Pons (tissue), 1 donor: ENCODE results near the gene ATP8B1.

Experiments used
- DNase-seq: peaks from one replicate; pipeline ENCODE4 v3.0.0-alpha.2; 2016; ENCODE audit warnings: low spot score

ATP8B1 gene

GRCh38 chr18:57819119-57819518 is 16.0 kb upstream of the ATP8B1 start:
- DNase-seq, result no peak

DNA sequence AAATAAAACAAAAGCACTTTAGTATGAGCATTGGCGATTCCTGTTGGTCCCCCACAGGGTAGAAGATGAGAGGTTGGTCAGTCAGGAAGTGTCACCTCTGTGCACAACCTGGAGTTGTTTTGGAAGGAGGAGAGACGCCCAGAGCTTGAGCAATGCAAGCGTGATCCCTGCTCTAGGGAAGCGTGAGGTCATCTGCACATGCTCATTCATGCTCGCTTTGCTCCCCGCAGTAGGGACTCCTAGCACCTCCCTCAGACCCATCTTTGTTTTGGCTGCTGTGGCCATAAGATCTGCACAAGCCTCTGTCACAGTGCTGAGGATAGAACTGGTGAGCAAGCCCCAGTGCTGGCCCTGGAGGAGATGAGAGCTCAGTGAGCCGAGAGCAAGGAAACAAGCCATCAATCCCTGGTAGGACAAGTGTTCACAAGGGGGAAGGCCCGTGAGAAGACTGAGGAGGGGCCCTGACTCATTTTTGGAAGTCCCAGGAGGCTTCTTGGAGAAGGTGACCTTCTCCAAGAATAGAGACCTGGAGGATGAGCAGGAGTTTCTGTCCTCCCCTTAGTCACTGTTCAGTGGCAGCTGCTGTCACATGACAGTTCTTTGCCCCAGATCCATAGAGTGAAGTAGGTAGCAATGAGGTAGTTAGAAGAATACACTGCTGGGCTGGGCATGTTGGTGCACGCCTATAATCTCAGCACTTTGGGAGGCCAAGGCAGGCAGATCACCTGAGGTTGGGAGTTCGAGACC is 13.3 kb upstream of the ATP8B1 start:
- DNase-seq, result no peak

DNA sequence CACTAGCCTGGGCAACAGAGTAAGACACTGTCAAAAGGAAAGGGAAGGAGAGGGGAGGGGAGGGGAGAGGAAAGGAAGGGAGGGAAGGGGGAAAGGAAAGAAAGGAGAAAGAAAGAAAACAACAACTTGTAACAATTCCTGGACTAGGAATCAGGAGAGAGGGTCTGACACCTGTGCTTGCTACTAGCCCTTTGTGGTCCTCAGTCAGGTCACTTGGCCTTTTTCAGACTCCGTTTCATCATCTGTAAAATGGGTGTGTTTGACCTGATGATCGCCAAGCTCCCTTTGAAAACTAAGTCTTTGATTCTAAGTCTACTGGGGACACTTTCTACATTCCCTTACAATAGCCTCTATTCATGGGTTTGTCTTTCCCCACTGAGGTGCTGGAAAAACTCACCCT is 11.4 kb upstream of the ATP8B1 start:
- DNase-seq, result no peak

DNA sequence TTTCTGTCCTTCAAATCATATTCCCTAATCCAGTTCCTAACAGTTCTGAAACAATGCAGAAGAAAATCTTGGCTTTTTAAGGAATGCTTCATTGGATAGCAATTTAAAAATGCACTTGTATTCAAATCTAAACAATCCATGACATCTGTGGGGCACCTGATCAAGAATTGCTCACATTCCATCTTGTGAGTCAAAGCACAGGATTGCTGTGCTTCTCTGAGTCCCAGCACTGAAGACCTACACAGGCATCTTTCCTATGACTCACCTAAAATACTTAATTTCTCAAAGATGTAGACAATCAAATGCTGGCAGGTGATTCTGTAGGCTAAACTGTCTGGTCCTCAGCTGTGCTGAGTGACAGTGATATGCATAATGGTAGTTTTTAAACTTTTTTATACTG is 10.1 kb upstream of the ATP8B1 start:
- no peak for DNase-seq

GRCh38 chr18:57812126-57812477 is 9.0 kb upstream of the ATP8B1 start:
- no peak for DNase-seq

DNA sequence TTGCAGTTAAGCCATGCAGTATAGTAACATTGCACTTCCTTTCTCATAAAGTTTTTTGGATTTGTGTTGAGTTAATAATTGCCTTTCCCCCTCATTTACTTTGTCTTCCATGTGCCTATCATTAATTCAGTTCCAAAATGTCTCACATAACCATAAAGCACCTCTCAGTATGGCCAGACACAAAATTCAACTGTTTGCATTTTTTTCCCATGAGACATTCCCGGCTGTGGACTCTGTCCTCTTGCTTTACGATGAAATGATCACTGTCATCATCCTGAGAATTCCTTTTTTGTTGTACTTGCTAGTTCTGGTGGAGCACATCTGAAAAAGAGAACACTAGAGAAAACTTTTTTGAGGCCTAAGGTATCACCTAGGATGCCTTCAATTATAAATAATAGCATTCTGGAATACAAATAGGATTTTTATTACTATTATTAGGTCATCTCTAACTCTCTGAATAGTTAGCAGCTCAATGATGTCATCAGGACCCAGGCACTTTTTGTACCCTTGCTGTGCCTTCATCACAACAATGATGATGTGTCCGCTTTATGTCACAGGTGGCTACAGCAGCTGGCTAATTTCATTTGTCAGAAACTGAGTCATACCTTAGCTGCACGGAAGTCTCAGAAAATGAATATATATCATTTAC is 8.5 kb upstream of the ATP8B1 start:
- DNase-seq, result no peak

GRCh38 chr18:57809190-57809589 is 6.1 kb upstream of the ATP8B1 start:
- no peak for DNase-seq

DNA sequence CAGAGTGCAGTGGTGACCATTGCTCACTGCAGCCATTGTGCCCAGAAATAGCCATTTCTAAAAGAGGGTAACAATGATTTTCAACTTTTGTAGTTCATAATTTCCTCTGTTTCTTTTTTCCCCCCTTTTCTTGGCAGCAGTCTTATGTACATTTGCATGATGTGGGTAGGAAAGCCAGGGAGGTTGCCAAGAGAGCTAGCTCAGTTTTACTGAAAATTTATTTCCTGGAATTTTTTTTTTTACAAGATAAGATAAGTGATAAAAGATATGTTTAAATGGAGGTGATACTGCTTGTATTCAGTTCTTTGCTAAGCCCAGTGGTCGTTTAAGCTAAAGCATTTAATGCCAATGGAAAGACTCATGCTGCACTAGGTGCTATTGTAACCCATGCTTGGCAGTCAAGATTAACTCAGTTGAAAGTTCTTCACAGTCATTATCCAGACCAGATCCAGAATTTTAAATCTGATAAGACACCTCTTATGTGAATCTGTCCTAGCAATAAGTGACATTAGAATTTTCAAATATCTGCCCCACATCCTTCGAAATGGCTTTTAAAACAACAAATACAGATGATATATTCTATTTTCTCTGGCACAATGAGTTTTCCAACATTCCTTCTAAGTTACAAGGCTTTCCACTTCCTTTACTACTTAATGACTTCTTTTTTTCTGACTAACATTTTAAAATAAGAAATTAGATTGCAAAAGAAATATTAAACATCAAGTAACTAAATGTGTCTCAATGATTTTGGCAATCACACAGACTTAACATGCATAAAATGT is 4.4 kb upstream of the ATP8B1 start:
- DNase-seq, result no peak

DNA sequence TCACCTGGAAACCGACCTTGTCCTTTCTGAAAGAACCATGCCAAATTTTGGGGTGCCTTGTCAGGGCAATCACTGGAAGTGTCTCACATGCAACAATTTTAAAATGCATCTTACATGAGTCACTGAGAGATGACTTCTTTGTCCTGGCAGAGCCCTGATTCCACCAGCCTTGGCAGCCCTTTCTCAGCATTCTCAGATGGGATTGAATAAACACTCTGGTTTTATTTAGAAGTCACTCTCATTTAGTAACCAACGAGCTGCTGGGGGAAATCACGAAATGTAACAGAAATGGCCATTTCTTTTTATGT is 3.8 kb upstream of the ATP8B1 start:
- no peak for DNase-seq

DNA sequence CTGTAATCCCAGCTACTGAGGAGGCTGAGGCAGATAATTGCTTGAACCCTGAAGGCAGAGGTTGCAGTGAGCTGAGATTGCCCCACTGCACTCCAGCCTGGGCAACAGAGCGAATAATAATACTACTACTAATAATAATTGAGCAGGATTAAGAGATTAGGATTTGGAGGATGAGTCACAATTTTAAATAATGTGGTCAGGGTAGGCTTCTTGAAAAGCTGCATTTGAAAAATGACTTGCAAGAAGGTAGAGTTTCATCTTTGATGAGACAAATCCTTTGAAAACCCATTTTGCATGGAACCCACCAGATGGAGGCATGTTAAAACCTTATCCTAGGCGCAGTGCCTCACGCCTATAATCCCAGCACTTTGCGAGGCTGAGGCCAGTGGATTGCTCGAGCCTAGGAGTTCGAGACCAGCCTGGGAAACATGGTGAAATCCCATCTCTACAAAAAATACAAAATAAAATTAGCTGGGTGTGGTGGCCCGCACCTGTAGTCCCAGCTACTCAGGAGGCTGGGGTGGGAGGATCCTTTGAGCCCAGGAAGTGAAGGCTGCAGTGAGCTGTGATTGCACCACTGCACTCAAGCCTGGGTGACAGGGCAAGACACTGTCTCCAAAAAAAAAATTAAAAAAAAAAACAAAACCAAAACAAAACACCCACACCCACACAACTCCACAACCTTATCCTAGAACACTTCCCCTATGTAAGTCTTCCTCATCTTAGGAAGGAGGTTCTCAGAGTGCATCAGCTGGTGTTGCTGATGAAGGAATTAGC is 3.3 kb upstream of the ATP8B1 start:
- no peak for DNase-seq

- DNase-seq, result no peak
Observed at GRCh38 chr18:57805117-57805516, 2.0 kb upstream of the ATP8B1 start.

- no peak for DNase-seq
Observed at GRCh38 chr18:57804557-57804956, 1.4 kb upstream of the ATP8B1 start.

DNA sequence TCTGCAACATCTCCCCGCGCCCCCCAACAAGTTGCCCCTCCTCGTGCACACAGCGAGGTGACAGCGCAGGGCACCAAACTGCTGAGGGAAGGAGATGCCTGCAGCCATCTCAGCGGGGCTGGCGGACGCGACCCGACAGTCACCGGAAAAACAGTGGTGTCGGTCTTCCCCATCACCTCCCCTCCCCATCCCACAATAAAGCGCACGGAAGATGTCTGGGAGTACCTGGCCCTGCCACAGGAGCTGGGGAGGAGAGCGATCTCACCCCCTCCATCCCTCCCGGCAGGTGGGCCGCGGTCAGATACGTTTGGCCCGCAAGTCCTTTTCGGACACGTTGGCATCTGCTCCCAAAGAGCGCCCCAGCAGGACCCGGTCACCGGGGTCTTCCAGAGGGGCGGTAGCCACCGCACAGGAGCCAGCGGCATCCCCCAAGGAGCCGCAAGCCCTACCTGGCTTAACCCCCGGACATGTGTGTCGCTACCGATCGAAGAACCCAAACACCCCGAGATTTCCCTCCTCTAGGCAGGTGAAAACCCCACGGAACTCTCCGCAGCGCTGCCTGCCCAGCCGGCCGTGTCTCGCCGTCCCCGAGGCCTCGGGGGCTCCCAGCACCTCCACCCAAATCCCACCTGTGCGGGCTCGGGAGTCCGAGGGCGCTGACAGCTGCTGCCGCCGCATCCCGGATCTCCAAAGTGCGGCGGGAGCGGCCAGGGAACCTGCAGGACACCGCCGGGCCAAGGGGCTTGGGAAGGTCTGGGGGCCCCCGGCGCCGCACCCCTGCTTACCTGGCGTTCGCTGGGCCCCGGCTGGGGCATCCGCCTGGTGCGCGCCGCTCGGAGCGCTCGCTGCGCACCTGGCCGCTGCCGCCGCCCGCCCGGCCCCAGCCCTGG is 657 bp downstream of the ATP8B1 start:
- DNase-seq, result no peak

GRCh38 chr18:57801761-57802212 is 1.3 kb downstream of the ATP8B1 start:
- DNase-seq, result no peak

DNA sequence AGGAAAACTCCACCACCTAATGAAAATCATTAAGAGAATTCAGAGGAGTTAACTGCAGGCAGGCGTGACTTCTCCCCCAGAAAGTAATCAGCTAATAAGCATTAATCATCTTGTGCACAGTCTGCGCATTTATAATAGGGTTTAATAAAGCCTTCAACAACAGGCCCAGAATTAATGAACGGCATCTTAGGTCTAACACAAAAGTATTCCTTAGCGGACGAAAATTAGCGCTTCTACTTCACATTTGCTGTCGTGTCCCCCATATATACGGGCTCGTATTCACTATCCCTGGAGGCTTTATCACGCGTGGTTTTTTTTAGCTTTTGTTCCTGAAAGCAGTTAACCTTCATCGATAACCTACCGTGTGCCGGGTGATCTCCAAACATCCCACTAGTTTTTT is 1.8 kb downstream of the ATP8B1 start:
- DNase-seq, result no peak

DNA sequence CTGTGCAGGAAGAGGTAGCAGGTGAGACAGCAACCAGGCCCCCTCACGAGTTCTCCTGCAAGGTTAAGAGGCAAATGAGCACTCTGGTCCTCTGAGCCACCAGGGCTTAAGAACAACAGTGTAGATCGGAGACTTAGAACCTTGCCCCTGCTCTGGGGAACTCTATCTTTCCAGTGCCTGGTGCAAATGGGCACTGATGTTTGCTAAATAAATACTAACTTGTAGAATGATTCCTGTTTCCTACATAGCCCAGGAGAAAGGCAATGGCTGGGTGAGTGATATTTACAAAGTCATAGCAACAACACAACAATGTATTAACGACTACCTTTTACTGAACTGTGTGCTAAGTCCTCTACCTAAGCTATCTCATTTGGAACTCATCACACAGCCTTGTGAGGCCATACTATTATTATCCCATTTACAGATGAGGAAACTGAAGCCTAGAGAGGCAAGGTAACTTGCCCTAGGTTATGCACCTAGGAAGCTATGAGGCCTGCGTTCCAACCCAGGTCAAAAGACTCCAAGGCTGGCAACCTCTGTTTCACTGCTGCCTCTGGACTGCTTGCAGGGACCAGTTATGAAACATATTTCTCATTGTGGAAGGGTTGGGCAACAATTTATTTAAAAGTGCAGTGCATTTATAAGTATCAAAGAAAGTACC is 4.3 kb downstream of the ATP8B1 start:
- no peak for DNase-seq

DNA sequence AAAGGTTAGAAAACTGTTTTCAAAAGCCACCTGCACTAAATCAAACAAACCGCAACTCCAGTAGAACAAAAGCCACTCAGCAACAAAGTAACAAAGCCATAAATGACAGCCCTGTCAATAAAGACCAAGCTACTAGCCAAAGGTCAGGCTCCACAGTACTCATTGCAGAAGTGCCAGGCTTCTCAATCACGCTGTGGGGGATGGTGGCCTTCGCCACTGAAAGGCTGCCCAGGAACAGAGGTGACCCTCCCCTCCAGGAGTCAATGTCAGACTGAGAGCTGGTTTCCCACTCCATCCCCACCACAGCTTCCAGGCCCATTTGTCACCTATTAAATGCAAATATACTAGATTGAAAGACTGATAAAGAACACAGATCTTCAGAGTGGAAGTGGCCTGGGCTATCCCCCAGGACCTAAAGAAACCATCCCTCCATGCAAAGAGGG is 5.9 kb downstream of the ATP8B1 start:
- no peak for DNase-seq

GRCh38 chr18:57794951-57795728 is 8.0 kb downstream of the ATP8B1 start:
- DNase-seq, result no peak

GRCh38 chr18:57793302-57793986 is 9.7 kb downstream of the ATP8B1 start:
- DNase-seq, result no peak
